ENCODE measurements around the gene LHFPL2. TPM values are rescaled to one million over a fixed set of nuclear protein-coding genes. Genes with fewer than 3 reads are reported as not detected.

LHFPL2 gene
- total and polyA plus RNA-seq, 7 donors: 1.1 to 6.4 (median 3.6) TPM

- no peak for ATAC-seq
- WGBS, 3 donors: 89 to 93% (median 90%) methylated on average over 3 of the region's 3 CpGs
- H3K4me1 ChIP-seq: no peaks in the 10 kb centered on the region
- peak; percentile 11 for TF ChIP-seq CTCF (IDR thresholded peaks at IDR 0.05)
- no peaks in the 10 kb centered on the region for H3K9me3 ChIP-seq
- intact Hi-C loops (cut with DNase I): loop anchor here in 1 of 2 donors (10.0 kb wide), 1 partner anchor 361 kb away; no protein-coding TSS in a partner anchor
- DNase-seq: no peak
- no peaks in the 10 kb centered on the region for H3K36me3 ChIP-seq (ENCODE audit: insufficient read depth in 1 of 2, low read depth in 1 of 2)
- H3K4me3 ChIP-seq: no peak overlapping the region
- no peaks in the 10 kb centered on the region for H3K27me3 ChIP-seq (ENCODE audit: insufficient read depth in 3 of 3, low read length in 2 of 3)
- no peak overlapping the region for H3K27ac ChIP-seq
These were observed 115.2 kb downstream of the LHFPL2 start for GRCh38 chr5:78533356-78533755.

GRCh38 chr5:78530342-78531096 lies 118.1 kb downstream of the LHFPL2 start:
- intact Hi-C loops (cut with DNase I): loop anchor here in 1 of 2 donors (10.0 kb wide), 1 partner anchor 364 kb away; no protein-coding TSS in a partner anchor
- no peak for ATAC-seq
- peaks cover 5% of the 10 kb centered on the region for H3K4me1 ChIP-seq

GRCh38 chr5:78527925-78528324 lies 120.6 kb downstream of the LHFPL2 start:
- peak overlapping the region; percentile 53 for H3K27ac ChIP-seq
- no peaks in the 10 kb centered on the region for H3K9me3 ChIP-seq
- no peaks in the 10 kb centered on the region for H3K36me3 ChIP-seq (ENCODE audit: insufficient read depth in 1 of 2, low read depth in 1 of 2)
- TF ChIP-seq CTCF (IDR thresholded peaks at IDR 0.05): no peak
- no peak overlapping the region for H3K4me3 ChIP-seq
- DNase-seq (no peak), ATAC-seq (no peak)
- no peaks in the 10 kb centered on the region for H3K27me3 ChIP-seq (ENCODE audit: insufficient read depth in 3 of 3, low read length in 2 of 3)
- H3K4me1 ChIP-seq: peaks cover 5% of the 10 kb centered on the region
- 91 to 95% (median 94%) methylated on average over 3 of the region's 3 CpGs for WGBS, 3 donors
- intact Hi-C loops (cut with DNase I): no loop called here

More at GRCh38 chr5:78530342-78531096, 118.1 kb downstream of the LHFPL2 start:
- no peak for DNase-seq
- no peaks in the 10 kb centered on the region for H3K36me3 ChIP-seq (ENCODE audit: insufficient read depth in 1 of 2, low read depth in 1 of 2)
- H3K4me3 ChIP-seq: no peak overlapping the region
- no peaks in the 10 kb centered on the region for H3K9me3 ChIP-seq
- H3K27ac ChIP-seq: no peak overlapping the region
- no peak for TF ChIP-seq CTCF (IDR thresholded peaks at IDR 0.05)
- WGBS, 3 donors: 68 to 79% (median 78%) methylated on average over 3 of the region's 3 CpGs
- H3K27me3 ChIP-seq (ENCODE audit: insufficient read depth in 3 of 3, low read length in 2 of 3): no peaks in the 10 kb centered on the region

GRCh38 chr5:78527054-78527859 lies 121.3 kb downstream of the LHFPL2 start:
- TF ChIP-seq CTCF (IDR thresholded peaks at IDR 0.05): no peak
- peaks cover 5% of the 10 kb centered on the region for H3K4me1 ChIP-seq
- H3K27ac ChIP-seq: peak overlapping the region; percentile 53
- no peak overlapping the region for H3K4me3 ChIP-seq
- intact Hi-C loops (cut with DNase I): no loop called here
- H3K36me3 ChIP-seq (ENCODE audit: insufficient read depth in 1 of 2, low read depth in 1 of 2): no peaks in the 10 kb centered on the region
- no peaks in the 10 kb centered on the region for H3K9me3 ChIP-seq
- no peaks in the 10 kb centered on the region for H3K27me3 ChIP-seq (ENCODE audit: insufficient read depth in 3 of 3, low read length in 2 of 3)
- peak in 1 of 2 donors; percentile 52 for DNase-seq
- 35 to 46% (median 36%) methylated on average over 9 of the region's 9 CpGs for WGBS, 3 donors
- peak; percentile 73 to 87 (median 78) for ATAC-seq
